ENCODE data around the gene LIMS1. TPM values are rescaled to one million over a fixed set of nuclear protein-coding genes. Genes with fewer than 3 reads are reported as not detected.
A peak's percentile ranks its signal among the peaks of the same experiment; 100 is the strongest.

The LIMS1 gene
- total RNA-seq, 2 donors from 2014 or later: 34.1 to 50.3 TPM

- no peak for TF ChIP-seq CTCF (IDR thresholded peaks at IDR 0.05)
- H3K4me3 ChIP-seq: no peak overlapping the region
- no peak overlapping the region for H3K9ac ChIP-seq (ENCODE audit: low read depth in 2 of 2, low read length in 2 of 2)
- H3K9me3 ChIP-seq: no peaks in the 10 kb centered on the region
- peak overlapping the region; percentile 12 for H3K27ac ChIP-seq
- intact Hi-C loops (cut with DNase I): no loop called here
- H3K4me1 ChIP-seq: no peaks in the 10 kb centered on the region
- no peaks in the 10 kb centered on the region for H3K27me3 ChIP-seq
- H3K36me3 ChIP-seq: no peaks in the 10 kb centered on the region
- DNase-seq: no peak
Observed at GRCh38 chr2:108577099-108577498, 42.8 kb downstream of the LIMS1 start.

GRCh38 chr2:108579623-108580022 lies 45.4 kb downstream of the LIMS1 start:
- no peak overlapping the region for H3K9ac ChIP-seq (ENCODE audit: low read depth in 2 of 2, low read length in 2 of 2)
- H3K27me3 ChIP-seq: no peaks in the 10 kb centered on the region
- no peak for TF ChIP-seq CTCF (IDR thresholded peaks at IDR 0.05)
- H3K4me1 ChIP-seq: no peaks in the 10 kb centered on the region
- H3K4me3 ChIP-seq: no peak overlapping the region
- no peaks in the 10 kb centered on the region for H3K9me3 ChIP-seq
- DNase-seq: no peak
- intact Hi-C loops (cut with DNase I): loop anchor here (5.0 to 10.0 kb wide), 3 partner anchors 165 to 362 kb away; no protein-coding TSS in a partner anchor
- no peaks in the 10 kb centered on the region for H3K36me3 ChIP-seq
- H3K27ac ChIP-seq: no peak overlapping the region

- intact Hi-C loops (cut with DNase I): loop anchor here (5.0 to 10.0 kb wide), 3 partner anchors 165 to 363 kb away; no protein-coding TSS in a partner anchor
Observed at GRCh38 chr2:108580050-108580449, 45.8 kb downstream of the LIMS1 start.

GRCh38 chr2:108583903-108584520 lies 49.7 kb downstream of the LIMS1 start:
- TF ChIP-seq CTCF (IDR thresholded peaks at IDR 0.05): peak; percentile 71
- Histone ChIP-seq H3K27ac (no peak overlapping the region), H3K4me3 (no peak overlapping the region), H3K4me1 (peaks cover 5% of the 10 kb centered on the region), H3K9me3 (no peaks in the 10 kb centered on the region), H3K9ac (ENCODE audit: low read depth in 2 of 2, low read length in 2 of 2) (peak overlapping the region in 1 of 2 donors; percentile 57), H3K36me3 (no peaks in the 10 kb centered on the region), H3K27me3 (no peaks in the 10 kb centered on the region)
- intact Hi-C loops (cut with DNase I): loop anchor here (5.0 to 10.0 kb wide), 3 partner anchors 169 to 367 kb away; no protein-coding TSS in a partner anchor
- DNase-seq: peak; percentile 77

More at GRCh38 chr2:108580050-108580449, 45.8 kb downstream of the LIMS1 start:
- Histone ChIP-seq H3K4me1 (no peaks in the 10 kb centered on the region), H3K36me3 (no peaks in the 10 kb centered on the region), H3K27me3 (no peaks in the 10 kb centered on the region), H3K9ac (ENCODE audit: low read depth in 2 of 2, low read length in 2 of 2) (no peak overlapping the region), H3K4me3 (no peak overlapping the region), H3K27ac (peak overlapping the region; percentile 33), H3K9me3 (no peaks in the 10 kb centered on the region)
- TF ChIP-seq CTCF (IDR thresholded peaks at IDR 0.05): no peak
- no peak for DNase-seq

GRCh38 chr2:108585436-108585835 lies 51.2 kb downstream of the LIMS1 start:
- TF ChIP-seq CTCF (IDR thresholded peaks at IDR 0.05): no peak
- no peak for DNase-seq
- Histone ChIP-seq H3K9me3 (no peaks in the 10 kb centered on the region), H3K27ac (no peak overlapping the region), H3K27me3 (no peaks in the 10 kb centered on the region), H3K9ac (ENCODE audit: low read depth in 2 of 2, low read length in 2 of 2) (no peak overlapping the region), H3K4me1 (peaks cover 5% of the 10 kb centered on the region), H3K4me3 (no peak overlapping the region), H3K36me3 (no peaks in the 10 kb centered on the region)
- intact Hi-C loops (cut with DNase I): loop anchor here (5.0 to 10.0 kb wide), 2 partner anchors 52 to 171 kb away; no protein-coding TSS in a partner anchor

Measured in colonic mucosa (tissue), 4 donors.